Measurements from ENCODE around the gene PHYHD1.

The PHYHD1 gene

DNA sequence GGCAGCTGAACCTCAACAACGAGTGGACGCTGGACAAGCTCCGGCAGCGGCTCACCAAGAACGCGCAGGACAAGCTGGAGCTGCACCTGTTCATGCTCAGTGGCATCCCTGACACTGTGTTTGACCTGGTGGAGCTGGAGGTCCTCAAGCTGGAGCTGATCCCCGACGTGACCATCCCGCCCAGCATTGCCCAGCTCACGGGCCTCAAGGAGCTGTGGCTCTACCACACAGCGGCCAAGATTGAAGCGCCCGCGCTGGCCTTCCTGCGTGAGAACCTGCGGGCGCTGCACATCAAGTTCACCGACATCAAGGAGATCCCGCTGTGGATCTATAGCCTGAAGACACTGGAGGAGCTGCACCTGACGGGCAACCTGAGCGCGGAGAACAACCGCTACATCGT is 12.4 kb upstream of the PHYHD1 start:
- H3K4me3 ChIP-seq (ENCODE audit: low read depth, low read length), result no peak overlapping the region
- no peak for DNase-seq (ENCODE audit: low read depth, low spot score)
- ChIA-PET POLR2A (interaction anchor here (0.6 kb wide), 2 partner anchors 13 to 239 kb away, joined by 3 to 6 read pairs; no protein-coding TSS in a partner anchor), CTCF (interaction anchor here (1.5 to 2.8 kb wide), 3 partner anchors 13 to 20 kb away, joined by 4 to 9 read pairs (median 5); no protein-coding TSS in a partner anchor)
- TF ChIP-seq, protein P1, sequence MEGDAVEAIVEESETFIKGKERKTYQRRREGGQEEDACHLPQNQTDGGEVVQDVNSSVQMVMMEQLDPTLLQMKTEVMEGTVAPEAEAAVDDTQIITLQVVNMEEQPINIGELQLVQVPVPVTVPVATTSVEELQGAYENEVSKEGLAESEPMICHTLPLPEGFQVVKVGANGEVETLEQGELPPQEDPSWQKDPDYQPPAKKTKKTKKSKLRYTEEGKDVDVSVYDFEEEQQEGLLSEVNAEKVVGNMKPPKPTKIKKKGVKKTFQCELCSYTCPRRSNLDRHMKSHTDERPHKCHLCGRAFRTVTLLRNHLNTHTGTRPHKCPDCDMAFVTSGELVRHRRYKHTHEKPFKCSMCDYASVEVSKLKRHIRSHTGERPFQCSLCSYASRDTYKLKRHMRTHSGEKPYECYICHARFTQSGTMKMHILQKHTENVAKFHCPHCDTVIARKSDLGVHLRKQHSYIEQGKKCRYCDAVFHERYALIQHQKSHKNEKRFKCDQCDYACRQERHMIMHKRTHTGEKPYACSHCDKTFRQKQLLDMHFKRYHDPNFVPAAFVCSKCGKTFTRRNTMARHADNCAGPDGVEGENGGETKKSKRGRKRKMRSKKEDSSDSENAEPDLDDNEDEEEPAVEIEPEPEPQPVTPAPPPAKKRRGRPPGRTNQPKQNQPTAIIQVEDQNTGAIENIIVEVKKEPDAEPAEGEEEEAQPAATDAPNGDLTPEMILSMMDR (IDR thresholded peaks at IDR 0.05; ENCODE audit: insufficient read depth, low read length, missing control alignments), result no peak

DNA sequence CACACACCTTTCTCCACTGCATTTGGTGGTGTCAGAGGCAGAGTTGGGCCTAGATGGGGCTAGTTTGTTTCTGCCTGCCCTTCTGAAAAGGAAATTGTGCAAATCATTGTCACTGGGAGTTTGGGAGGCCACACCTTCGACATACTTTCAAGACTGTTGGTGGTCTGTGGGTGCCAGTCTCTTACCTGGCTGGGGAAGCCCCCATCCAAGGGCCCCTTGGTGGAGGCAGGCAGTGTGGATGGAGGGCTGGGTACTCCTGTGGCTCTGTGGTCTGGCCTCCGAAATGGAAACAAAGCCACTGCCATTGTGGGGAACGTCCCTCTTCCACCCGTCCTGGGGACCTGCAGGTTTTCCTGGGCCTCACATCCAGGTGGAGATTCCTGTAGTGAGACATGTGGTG is 10.9 kb upstream of the PHYHD1 start:
- CTCF ChIA-PET, result interaction anchor here (1.2 to 2.8 kb wide), 3 partner anchors 10 to 17 kb away, joined by 4 to 9 read pairs (median 4); no protein-coding TSS in a partner anchor

DNA sequence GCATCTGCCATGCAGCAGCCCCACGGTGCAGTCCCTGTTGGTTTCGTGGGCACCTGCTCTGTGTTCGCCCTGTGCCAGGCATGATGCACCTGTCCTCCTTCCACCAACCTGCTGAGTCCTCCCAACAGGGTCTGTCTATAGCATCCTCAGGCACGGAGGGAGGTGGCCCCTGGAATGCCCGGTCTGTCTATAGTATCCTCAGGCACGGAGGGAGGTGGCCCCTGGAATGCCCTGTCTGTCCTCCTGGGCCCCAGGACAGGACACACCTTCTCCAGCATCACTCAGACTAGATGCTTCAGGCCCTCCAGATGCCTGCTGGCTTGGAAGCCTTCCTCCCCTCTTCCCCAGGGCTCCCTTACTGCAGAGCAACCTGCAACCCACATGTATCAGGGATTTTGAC is 9.9 kb upstream of the PHYHD1 start:
- TF ChIP-seq, protein P1 (IDR thresholded peaks at IDR 0.05; ENCODE audit: insufficient read depth, low read length, missing control alignments), result no peak
- POLR2A ChIA-PET, result no interaction called here
- H3K4me3 ChIP-seq (ENCODE audit: low read depth, low read length), result no peak overlapping the region
- DNase-seq (ENCODE audit: low read depth, low spot score), result no peak
- CTCF ChIA-PET, result interaction anchor here (0.8 to 2.2 kb wide), 6 partner anchors 8 to 95 kb away, joined by 3 to 13 read pairs (median 3); partner anchors contain the start of gene ENDOG

More for the DNA sequence above, 10.9 kb upstream of the PHYHD1 start:
- POLR2A ChIA-PET, result no interaction called here
- TF ChIP-seq, protein P1 (IDR thresholded peaks at IDR 0.05; ENCODE audit: insufficient read depth, low read length, missing control alignments), result no peak
- no peak overlapping the region for H3K4me3 ChIP-seq (ENCODE audit: low read depth, low read length)
- DNase-seq (ENCODE audit: low read depth, low spot score), result no peak

DNA sequence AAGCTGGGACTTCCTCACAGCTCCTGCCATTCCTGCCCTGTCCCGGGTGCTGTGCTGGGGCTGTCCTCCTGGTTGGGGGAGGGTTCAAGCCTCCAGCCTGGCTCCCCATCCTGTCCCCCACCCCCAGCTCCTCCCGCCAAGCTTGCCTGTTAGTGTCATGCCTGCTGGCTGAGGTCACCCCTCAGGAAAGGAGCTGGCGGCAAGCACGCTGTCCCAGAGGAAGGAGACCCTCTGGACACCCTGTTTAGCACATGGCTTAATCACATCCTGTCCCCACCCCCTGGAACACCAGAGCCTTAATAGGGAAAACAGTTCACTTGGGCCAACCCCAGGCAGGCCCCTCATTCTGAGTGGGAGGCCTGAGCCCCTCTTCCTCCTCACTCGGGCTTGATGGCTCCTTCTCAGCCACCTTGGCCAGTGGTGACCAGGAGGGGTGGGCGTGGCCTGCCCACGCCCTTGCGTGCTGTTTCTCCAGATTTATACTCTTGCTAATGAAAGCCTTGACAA is 9.2 kb upstream of the PHYHD1 start:
- ChIA-PET CTCF (interaction anchor here (0.7 to 2.2 kb wide), 6 partner anchors 9 to 94 kb away, joined by 3 to 13 read pairs (median 3); partner anchors contain the start of gene ENDOG), POLR2A (interaction anchor here (0.7 kb wide), 1 partner anchor 15 kb away, joined by 4 read pairs; no protein-coding TSS in a partner anchor)
- DNase-seq (ENCODE audit: low read depth, low spot score), result peak; percentile 37
- TF ChIP-seq, protein P1 (IDR thresholded peaks at IDR 0.05; ENCODE audit: insufficient read depth, low read length, missing control alignments), result no peak
- no peak overlapping the region for H3K4me3 ChIP-seq (ENCODE audit: low read depth, low read length)

DNA sequence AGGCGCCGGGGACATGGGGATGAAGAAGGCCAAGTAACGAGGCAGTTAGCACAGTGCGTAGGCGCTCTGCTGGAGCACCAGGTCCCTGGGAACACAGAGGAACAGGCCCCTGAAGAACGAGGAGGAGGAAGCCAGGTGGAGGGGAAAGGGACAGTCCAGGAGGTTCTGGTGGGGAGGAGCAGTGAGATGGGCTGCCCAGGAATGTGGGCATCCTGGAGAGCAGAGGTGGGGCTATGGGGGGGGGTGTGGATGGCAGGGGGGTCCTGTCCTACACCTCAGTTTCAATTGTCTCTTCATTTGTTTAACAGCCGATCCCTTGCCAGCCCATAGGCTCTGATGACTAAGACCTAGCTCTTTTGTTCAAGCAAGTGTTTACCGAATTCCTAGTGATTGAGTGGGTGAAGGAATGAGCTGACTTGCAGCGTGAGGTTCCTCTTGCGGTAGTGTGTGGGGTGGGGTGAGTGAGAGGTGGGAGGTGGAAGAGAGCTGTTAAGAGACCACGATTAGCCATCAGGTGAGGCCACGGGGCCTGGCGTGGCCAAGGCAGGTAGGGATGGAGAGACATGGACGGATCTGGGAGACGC is 8.4 kb upstream of the PHYHD1 start:
- TF ChIP-seq, protein P1 (IDR thresholded peaks at IDR 0.05; ENCODE audit: insufficient read depth, low read length, missing control alignments), result no peak
- CTCF ChIA-PET, result interaction anchor here (1.2 to 2.2 kb wide), 3 partner anchors 13 to 60 kb away, joined by 3 to 13 read pairs (median 6); no protein-coding TSS in a partner anchor
- POLR2A ChIA-PET, result interaction anchor here (1.1 kb wide), 1 partner anchor 8 kb away, joined by 4 read pairs; no protein-coding TSS in a partner anchor
- H3K4me3 ChIP-seq (ENCODE audit: low read depth, low read length), result no peak overlapping the region
- DNase-seq (ENCODE audit: low read depth, low spot score), result peak; percentile 37
